ENCODE results near the gene LMNTD2.
A peak's percentile ranks its signal among the peaks of the same experiment; 100 is the strongest.
"Not testable (repeated sequence)": the region's sequence is repeated elsewhere in the genome, so short reads cannot be mapped to it uniquely, and the experiment has no call there.

Gene LMNTD2

DNA sequence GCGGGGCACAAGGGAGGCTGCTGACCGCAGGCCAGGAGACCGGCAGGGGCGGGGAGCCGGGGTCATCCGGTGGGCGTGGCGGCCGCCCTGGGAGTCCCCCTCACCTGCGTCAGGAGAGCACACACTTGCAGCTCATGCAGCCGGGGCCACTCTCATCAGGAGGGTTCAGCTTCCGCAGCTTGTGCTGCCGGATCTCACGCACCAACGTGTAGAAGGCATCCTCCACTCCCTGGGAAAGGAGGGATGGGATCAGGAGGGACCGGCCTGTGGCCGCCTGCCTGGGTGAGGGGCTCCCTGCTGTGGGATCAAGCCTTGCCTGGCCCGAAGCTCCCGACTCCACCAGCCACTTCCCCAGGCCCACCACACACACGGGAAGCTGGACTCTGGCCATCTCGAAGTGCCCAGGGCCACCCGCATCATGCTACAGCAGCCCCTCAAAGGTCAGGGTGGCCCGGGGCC, 28.0 kb downstream of the LMNTD2 start:
- no peak for DNase-seq

DNA sequence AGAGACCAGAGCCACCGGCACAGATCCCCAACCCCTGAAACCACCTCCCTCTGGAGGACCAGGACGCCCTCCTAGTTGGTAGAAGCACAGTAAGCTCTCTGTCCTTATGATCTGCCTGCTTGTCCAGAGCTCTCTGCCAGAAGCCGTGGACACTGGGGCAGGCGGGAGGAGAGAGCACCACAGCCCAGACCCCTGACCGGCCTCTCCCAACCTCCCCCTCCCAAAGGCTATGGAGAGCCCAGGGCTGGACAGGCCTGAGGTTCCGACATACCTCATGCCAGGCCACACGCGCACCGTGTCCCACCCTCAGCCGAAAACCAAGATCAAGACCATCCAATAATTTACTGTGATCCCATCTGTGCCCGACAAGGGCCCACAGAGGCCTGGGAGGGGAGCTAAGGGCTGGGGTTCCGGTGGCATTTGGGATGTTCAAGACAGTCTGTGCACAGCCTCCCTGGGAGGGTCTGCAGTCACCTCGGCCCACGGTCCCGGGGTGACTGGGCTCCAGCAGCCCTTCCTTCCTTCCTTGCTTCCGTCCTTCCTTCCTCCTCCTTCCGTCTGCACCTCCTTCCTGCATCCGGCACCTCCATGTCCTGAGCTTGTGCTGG, 28.5 kb downstream of the LMNTD2 start:
- DNase-seq: no peak

DNA sequence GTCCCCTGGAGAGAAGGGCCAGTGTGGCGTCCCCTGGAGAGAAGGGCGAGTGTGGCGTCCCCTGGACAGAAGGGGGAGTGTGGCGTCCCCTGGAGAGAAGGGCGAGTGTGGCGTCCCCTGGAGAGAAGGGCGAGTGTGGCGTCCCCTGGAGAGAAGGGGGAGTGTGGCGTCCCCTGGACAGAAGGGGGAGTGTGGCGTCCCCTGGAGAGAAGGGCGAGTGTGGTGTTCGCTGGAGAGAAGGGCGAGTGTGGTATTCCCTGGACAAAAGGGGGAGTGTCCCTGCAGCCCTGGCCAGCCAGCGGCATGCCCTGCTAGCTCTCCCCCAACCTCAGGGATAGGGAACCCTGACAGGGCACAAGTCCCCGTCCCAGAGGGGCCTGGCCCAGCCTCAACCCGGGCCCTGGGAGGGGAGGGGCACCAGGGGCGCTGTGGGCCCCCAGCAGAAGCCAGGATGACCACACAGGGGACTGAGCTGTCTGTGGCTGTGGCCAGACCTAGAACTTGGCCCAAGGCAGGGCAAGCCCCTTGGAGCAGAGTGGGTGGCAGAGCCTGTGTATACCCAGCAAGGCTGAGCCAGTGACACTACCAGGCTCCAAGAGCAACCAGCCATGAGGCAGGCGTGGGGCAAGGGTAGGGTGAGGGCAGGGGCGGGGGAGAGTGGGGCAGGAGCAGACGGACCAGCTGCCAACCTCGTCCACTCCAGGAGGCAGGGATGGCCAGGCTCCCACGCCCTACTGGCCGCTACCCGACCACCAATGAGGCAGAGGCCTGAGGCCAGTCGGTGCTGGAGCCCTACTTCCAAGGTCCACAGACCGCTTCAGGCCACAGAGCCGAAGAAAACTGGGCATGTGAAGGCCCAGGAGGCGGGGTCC, 29.3 kb downstream of the LMNTD2 start:
- DNase-seq: no peak

DNA sequence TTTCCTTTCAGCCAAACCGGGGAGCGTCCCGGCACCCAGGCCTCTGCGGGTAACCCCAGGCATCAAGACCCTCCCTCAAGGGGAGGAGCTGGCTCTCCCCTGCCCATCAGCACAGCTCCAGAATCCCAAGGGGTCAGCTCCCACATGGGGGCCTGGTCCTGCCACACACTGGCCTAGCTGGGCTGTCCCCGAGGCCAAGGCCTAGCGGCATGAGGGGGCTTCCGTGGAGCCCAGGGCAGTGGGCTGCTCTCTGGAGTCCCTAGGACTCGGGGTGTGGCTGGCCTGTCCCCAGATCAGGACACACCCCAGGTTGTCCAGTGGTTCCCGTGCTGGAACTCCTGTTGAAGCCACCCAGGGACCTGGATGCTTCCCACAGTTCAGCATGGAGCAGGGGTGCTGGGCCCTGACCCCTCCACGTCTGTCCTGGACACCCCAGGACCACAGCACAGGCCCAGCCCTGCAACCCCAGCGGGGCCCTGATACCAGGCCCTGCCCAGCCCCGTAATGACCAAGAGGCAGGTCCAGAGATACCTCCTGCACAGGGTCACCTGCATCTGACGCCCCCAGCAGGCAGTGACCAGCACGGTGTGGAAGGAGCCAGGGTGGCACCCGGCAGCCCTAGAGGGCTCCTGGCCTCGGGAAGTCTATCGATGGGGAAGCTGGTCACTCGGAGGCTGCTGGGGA, 30.7 kb downstream of the LMNTD2 start:
- DNase-seq: no peak

DNA sequence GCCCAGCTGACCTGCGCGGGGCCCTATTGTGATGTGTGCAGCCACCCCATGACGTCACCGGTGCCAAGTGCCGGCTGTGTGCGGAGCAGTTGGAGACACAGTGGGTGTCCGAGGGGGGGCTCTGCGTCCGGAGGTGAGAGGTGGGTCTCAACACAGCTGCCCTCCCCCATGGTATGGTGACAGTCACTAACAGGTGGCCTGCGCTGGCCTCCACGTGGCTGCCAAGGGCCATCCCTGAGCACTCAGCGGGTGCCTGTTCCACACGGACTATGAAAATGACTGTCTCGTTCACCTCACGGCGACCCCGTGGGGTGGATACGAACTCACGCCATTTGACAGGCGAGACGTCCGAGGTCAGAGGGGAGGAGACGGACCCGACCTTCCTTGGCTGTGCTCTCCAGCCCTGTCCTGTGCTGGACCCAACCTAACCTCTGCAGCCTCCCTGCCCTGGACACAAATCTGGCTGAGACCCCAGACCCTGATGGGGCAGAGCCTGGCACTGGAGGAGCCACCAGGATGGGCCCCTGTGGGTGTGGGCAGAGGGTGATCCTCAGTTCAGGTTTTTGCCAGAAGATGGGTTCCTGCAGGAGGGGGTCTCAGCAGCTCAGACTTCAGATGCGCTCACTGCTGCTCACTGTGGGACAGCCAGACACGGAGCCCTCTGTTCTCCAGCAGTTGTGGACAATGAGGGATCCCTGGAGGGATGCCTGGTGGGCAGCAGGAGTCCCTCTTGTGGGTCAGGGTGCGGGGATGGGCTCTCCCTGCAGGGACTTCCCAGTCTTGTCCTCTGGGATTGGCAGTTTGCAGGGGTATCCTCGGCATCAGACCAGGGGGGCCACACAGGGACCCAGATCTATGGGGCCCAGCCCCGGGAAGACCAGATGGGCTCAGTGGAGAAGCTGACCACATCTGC, 31.5 kb downstream of the LMNTD2 start:
- DNase-seq: no peak

DNA sequence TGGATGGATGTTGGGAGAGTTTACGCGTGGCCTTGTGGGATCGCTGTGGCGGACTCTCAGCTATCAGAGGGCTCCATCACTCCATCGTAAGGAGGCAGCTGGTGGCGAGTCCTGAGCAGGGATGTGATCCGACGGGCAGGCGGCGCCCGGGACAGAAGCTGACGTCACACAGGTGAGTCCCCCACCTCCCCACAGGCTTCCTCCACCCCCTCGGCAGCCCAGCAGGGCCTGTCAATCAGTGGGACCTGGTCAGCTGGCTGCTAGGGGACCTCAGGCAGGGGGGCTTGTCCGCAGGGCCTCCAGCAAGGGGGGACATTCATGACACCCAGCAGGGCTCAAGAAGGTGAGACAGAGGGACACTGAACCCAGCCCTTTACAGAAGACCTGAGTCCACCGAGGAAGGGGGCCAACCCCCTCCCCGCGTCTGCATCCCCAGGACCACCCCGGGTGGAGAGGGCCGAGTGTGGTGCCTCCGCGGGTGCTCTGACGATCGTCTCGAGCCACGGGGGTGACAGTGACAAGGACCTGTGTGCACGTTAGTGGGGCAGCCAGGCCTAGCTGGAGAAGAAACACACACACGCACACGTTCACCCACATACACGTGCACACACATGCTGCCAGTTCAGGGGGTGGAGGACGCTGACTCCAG, 32.2 kb downstream of the LMNTD2 start:
- DNase-seq: no peak

DNA sequence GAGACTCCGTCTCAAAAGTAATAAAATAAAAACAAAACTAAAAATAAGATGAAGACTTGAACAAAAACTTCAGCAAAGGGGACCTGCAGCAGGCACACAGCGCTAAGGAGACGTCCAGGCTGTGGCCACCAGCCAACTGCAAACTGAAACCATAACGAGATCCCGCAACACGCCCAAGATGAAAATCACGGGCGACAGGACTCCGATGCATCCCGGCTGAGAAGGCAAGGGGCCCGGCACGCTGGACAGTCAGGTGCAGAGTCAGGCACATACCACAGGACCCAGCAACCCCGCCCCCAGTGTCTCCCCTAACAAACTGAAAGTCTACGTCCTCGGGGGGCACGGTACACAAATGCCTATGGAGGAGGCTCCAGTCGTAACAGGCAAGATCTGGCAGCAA, 34.3 kb downstream of the LMNTD2 start:
- no peak for DNase-seq

DNA sequence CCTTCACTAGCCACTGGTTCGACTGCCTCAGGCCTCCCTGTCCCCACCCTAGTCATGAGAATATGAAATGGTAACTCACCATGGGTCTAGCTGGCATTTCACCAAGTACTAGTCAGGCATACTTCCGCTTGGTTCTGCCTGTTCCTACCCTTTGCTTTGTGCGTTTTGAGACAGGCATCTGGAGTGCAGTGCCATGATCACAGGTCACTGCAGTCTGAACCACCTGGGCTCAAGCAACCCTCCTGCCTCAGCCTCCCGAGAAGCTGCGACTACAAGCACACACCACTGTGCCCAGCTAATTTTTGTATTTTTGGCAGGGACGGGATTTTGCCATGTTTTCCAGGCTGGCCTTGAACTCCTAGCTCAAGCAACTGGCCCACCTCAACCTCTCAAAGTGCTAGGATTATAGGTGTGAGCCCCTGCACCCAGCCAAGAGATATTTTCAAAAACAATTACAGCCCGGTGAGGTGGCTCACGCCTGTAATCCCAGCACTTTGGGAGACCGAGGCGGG, 39.3 kb downstream of the LMNTD2 start:
- DNase-seq: no peak

DNA sequence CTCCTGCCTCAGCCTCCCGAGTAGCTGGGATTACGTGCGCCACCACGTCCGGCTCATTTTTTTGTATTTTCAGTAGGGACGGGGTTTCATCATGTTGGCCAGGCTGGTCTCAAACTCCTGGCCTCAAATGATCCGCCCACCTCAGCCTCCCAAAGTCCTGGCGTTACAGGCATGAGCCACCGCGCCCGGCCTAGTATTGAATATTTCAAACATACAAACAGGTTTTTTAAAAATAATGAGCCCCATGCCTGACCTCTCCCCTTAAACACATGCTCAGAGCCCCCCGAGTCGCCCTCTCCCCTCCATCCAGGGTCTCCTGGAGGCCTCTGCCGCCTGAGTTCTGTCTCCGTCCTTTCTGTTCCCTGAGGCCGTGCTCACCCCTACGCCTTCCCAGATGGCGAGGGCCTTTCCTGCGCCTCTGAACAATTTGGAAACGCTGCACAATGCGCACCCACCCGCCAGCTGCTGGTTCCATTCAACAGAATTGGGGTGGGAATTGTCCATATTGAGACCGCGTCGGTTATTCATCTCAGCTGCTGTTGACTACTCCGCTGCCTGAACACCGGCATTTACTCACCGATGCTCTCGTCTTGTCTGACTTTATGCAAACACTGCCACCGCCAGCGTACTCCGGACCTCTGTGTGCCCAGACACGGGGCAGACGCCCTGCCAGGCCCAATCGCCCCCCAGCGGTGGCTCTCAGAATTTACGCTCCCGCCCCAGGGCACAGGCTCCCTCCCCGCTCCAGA, 39.9 kb downstream of the LMNTD2 start:
- no peak for DNase-seq

DNA sequence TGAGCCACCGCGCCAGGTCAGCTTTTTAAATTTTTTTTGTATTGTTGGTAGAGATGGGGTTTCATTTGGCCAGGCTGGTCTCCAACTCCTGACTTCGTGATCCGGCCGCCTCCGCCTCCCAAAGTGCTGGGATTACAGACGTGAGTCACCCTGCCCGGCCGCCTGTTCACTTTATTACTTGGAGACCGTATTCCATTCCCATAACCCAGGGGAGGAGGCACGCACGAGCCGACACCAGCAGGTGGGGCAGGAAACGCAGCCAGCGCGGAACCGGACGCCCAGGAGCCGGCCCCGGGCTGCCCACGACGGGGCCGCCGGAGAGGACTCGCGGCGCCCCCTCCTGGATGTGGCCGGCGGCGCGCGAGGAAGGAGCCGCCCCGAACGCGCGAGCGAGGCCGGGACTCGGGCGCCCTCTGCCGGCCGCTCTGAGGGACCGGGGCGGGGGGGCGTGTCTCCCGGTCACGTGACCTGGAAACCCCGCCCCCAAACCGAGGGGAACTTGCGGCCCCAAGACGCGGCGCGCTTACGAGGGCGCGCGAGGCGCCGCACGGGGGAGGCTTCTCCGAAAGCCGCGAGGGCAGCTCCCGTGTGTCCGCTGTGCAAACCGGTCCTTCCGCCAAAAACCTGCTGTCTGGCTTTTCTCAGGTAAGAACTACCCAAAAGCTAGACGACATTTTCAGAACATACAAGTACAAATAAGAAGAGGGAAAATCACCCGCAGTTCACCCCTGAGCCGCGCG, 41.9 kb downstream of the LMNTD2 start:
- DNase-seq: no peak

DNA sequence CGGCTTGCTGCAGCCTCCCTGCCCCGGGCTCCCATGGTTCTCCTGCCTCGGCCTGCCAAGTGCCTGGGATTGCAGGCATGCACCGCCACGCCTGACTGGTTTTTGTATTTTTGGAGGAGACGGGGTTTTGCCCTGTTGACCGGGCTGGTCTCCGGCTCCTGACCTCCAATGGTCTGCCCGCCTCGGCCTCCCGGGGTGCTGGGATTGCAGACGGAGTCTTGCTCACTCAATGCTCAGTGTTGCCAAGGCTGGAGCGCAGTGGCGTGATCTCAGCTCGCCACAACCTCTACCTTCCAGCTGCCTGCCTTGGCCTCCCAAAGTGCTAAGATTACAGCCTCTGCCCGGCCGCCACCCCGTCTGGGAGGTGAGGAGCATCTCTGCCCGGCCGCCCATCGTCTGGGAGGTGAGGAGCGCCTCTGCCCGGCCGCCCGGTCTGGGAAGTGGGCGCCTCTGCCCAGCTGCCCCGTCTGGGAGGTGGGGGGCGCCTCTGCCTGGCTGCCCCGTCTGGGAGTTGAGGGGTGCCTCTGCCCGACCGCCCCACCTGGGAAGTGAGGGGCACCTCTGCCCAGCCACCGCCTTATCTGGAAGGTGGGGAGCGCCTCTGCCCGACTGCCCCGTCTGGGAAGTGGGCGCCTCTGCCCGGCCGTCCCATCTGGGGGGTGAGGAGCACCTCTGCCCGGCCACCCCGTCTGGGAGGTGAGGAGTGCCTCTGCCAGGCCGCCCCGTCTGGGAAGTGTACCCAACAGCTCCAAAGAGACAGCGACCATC, 43.4 kb downstream of the LMNTD2 start:
- not testable (repeated sequence) for DNase-seq

DNA sequence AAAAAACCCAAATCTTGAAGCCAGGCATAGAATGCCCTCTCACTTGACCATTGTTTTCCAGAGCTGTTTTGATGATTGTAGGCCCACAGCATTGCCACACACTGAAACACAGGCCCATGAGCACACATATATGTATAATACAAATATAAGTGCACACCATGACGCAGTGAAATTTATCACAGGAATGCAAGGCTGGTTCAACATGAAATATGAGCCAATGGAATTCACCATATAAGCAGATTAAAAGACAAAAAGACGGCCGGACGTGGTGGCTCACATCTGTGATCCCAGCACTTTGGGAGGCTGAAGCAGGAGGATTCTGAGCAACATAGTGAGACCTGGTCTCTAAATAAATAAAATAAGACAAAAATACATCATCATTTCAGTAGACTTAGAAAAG, 44.1 kb downstream of the LMNTD2 start:
- no peak for DNase-seq

DNA sequence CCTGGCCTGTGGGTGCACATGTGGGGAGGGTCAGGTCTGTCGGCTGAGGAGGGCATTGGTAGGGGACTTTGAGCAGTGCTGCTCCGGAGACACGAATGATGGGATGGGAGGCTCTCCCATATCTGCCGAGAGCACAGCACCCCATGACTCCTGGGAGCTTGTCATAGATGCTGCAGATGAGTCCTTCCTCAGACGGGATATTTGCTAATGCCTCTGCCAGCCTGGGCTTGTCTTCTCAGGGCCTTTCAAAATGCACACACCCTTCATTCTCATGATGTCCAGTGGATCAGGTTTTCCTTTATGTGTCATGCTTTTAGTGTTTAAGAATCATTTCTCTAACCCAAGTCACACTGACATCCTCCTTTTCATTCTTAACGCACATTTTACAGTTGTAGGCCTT, 45.4 kb downstream of the LMNTD2 start:
- DNase-seq: no peak

DNA sequence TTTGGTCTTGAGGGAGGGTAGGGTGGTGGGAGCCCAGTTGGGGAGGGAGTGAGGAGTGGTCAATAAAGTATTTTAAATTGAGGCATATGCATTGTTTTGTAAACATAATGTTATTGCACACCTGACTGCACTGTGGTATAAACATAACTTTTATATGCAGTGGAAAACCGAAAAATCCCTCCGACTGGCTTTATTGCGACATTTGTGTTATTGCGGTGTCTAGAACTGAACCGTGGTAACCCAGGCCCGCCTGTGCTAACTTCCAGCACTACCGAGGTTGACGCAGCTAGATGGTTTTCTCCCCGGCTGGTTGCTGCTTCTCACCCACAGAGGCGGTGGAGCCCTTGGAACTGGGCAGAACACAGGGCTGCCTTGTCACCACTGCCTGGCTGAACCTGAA, 45.9 kb downstream of the LMNTD2 start:
- DNase-seq: peak; percentile 73

DNA sequence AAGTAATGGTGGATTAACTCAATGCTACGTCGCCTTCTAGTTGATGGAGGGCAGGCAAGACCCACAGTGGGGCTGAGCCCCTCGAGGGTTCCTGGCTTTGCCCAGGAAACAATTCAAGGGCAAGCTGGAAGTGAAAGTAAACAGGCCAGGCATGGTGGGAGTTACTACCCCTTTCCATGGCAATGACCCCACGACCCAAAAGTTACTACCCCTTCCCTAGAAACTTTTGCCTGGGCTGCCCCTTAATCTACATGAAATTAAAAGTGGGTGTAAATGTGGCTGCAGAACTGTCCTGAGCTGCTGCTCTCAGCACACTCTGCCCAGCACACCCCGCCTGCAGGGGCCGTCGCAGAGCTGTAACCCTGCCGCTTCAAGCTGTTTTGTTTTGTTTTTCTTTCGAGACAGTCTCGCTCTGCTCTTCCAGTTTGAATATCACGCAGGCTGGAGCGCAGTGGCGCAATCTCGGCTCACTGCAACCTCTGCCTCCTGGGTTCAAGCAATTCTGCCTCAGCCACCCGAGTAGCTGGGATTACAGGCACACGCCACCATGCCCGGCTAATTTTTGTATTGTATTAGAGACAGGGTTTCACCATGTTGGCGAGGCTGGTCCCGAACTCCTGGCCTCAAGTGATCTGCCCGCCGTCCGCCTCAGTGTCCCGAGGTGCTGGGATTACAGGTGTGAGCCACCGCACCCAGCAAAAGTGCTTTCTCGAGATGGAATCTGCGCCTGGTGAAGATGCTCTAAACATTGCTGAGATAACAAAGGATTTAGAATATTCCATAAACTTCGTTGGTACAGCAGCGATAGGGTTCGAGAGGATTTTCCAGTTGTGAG, 47.6 kb downstream of the LMNTD2 start:
- peak; percentile 77 for DNase-seq

DNA sequence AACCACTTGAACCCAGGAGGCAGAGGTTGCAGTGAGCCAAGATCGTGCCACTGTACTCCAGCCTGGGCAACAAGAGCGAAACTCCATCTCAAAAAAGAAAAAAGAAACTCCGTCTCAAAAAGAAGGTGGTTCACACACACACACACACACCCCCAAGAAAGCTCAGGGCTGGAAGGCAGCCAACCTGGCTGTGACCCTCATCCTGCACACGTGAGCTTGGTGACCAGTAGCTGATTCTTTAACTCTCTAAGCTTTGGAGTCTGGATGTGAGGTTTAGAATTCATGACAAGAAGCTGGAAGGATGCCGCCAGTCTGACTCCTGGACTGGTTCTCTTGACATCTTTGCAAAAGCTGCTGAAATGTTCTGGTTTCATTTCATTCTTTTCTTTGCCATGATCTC, 51.6 kb downstream of the LMNTD2 start:
- no peak for DNase-seq

DNA sequence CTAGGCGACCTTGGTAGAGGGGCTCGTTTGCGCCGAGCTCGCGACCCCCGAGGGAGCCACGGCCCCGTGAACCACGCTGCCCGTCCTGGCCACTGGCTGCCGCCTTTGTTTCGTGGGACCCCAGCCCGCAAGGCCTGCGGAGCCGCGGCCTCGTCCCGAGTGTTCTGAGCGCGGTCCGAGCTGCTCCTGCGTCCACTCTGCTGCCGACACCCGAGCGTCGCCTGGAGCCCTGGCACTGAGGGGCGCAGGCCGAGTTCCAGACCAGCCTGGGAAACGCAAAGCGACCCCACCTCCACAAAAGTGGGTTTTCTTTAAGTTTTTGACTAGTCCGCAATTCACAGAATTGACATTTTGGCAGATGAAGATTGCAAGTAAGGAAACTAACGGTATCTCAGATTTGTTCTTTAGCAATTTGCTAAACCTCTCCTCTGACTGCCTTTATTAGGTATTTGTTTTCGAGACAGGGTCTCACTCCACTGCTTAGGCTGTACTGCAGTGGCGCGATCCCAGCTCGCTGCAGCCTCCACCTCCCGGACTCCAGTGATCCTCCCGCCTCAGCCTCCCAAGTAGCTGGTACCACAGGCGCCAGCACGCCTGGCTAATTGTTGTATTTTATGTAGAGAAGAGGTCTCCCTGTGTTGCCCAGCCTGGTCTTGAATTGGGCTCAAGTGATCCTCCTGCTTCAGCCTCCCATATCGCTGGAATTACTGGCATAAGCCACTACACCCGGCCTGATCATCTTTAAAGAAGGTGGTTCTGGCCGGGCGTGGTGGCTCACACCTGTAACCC, 52.6 kb downstream of the LMNTD2 start:
- no peak for DNase-seq

Data from MV-4-11 (cell line).